Activated CD4-positive, CD25-positive, alpha-beta regulatory T cell treated with anti-CD3 and anti-CD28 coated beads, Interleukin-2, amount 50 U/mL, for 72 hours (primary cell): ENCODE measurements around the gene ME2.
"Not testable (repeated sequence)": the region's sequence is repeated elsewhere in the genome, so short reads cannot be mapped to it uniquely, and the experiment has no call there.

Experiments used
- DNase-seq: peaks from one replicate; pipeline ENCODE4 v3.0.0; 2021

The ME2 gene

DNA sequence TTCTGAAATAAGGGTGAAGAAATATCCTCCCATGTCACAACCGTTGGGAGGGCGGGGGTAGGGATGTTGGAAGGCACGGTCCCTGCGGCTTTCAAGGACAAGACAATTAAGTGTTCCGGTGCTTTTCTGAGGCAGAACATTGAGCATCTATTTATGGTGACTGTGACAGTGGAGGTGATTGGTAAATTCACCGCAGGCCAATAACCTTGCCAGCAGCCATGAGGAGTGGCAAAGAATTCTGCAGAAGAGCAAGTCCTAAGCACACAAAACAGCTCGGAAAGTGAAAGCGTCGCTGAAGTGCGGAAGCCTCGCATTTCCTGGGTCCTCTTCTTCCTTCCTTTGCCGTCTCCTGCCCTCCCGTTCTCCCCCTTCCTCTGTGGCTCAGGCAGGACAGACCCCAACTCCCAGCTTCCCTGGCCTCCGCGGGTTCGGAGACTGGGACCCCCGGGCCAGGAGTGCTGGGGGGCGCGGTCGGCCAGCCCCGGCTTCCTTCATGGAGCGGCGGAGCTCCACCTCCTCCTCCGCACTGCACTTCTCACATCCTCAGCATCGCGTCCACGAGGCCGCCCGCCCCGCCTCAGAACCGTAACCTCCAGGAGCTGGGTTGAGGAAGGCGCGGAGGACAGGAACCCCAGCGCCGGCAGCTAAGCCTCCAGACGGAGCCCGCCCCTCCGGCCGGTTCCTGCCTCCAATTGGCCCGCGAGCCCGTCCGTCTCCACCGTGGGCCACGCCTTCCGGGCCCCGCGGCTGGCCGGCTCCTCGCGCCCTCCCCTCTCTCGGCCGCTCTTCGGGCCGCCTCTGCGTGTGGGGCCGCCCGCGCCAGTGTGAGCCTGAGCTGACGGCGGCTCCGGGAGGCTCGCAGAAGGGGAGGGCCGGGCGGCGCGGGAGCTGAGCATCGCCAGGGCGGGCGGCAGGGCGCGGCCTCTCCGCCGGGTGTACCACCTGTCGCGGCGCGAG, at the start of gene ME2:
ME2 (plus strand) TSS at position 774 of the 957 bp plus-strand sequence. CDS start 16,703 bp downstream, outside the sequence.
- peak; percentile 96 for DNase-seq

DNA sequence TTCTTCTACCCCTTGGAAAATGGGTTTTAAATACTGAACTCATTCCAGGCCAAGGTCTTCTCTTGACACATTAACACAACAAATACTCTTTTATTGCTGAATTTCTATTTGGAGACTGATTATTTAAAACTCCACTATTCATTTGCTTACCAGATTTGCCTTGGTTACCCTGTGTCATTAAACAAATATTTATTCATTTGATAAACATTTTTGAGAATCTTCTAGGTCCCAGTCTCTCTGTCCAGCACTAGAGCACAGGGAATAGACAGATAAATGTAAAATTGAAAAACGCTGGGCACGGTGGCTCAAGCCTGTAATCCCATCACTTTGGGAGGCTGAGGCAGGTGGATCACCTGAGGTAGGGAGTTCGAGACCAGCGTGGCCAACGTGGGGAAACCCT, 49.3 kb upstream of the ME2 start:
- no peak for DNase-seq

DNA sequence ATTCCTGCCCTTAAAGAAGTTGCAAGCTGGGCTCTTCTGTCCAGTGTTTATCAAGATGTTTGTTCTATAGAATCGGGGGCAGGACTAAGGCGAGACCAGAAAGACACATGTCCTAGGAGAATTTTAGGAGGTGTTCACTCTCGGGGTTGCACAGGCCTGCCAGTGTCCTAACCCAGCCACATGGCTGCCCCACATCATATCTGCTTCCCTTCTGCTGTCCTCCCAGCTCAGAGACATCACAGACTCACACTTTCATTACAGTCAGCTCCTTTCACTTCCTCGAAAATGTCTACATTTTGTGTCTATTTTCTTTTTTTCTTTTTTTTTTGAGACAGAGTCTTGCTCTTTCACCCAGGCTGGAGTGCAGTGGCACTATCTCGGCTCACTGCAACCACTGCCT, 48.4 kb upstream of the ME2 start:
- DNase-seq, result no peak

DNA sequence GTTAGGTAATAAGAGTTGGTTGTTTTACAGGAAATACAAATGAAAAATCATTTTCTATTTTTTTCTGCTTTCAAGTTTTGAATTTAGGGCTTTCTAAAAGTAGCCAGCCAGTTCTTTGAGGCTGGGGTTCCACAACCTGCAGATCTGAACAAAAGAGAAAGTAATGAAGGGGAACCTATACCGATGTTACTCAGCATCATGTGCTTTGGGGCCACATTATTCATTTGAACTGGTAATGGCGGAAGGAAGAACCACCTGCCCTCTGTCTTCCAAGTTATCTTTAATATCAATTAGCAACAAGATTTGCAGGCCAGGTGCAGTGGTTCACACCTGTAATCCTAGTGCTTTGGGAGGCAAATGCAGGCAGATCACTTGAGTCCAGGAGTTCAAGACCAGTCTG, 46.2 kb upstream of the ME2 start:
- no peak for DNase-seq

DNA sequence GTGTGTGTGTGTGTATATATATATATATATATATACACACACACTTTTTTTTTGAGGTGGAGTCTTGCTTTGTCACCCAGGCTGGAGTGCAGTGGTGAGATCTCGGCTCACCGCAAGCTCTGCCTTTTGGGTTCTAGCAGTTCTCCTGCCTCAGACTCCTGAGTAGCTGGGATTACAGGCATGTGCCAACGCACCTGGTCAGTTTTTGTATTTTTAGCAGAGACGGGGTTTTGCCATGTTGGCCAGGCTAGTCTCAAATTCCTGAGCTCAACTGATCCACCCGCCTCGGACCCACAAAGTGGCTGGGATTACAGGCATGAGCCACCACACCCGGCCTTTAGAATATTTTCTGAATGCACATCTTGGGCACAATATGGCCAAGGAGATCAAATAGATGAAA, 45.4 kb upstream of the ME2 start:
- DNase-seq, result not testable (repeated sequence)

DNA sequence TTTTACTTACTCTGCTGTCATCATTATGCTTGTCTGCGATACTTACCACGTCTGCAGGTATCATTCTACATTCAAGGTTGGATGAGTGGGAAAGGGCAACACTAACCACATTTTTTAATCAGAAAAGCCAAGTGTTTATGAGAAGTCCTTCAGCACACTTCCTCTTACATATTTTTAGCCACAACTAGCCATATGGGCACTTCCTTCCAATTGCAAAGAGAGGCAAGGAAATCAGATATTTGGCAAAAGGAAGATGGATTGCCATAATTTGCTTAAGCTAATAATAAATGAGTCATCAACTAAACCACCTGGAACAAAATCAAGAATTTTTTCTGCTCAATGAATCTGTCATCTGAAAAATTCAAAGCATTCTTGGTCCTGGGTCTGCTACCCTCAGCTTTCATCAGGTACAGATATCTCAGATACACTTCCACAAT, 42.4 kb upstream of the ME2 start:
- no peak for DNase-seq

DNA sequence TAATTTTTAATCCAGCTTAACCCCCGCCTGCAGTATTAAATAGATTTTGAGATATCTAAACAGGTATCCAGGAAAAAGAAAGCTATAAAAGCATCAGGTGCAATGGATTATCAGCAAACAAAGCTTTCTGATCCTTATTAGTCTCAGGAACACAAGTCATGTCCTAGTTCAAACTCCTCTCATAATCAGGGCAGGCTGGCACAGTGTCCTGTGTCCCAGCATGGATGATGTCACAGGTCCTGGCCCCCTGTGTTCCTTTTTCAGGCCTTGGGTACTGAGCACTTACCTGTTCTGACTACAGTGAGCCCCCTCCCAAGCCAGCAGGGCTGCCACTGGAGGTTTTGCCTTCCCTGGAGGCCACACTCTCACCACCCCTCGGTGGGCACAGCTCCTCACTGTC, 39.6 kb upstream of the ME2 start:
- no peak for DNase-seq

DNA sequence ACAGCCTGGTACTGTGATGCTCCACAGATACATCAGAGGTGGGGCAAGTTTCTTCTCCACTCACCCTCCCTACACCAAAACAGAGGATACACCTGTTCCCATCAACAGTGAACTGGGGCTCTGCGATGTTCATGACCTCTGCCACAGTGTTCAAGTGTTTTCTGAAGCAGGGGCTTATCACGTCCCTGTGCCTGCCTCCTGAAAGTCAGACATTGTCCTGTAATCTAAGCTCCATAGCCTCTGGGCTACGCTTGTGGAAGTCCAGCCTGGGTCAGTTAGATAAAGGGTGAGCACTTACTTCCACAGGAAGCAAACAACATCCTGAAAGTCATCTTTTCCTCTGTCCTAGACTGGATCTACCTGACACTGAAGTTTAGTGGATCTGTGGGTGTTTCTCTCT, 38.9 kb upstream of the ME2 start:
- no peak for DNase-seq

DNA sequence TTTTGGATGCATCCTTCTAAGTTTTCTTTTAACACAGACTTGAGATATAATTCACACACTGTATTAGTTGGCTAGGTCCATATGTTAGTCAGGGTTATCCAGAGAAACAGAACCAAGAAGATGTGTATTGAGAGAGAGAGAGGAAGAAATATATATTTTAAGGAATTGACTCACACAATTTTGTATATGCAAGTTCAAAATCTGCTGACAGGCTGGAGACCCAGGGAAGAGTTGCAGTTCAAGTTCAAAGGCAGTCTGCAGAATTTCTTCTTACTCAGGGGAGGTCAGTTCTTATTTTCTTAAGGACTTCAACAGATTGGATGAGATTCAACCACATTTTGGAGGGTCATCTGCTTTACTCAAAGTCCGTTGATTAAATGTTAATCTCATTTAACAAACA, 36.1 kb upstream of the ME2 start:
- DNase-seq, result no peak

DNA sequence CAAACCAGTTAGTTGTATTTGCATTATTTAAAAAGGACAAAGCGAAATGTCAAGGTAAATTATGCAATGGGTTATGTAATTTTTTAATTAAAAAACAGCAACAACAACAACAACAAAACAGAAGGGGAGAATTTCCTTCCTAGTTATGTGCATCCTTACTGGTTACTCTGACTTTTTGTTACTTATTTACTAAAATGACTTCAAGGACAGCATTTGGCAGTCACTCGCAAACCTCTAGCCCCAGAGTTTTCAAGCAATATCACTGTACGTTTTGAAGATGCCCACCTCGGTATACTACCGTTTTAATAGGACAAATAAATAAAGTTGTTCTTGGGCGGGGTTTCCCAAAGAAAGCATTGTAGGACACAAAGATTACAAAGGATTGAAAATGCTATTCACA, 34.4 kb upstream of the ME2 start:
- DNase-seq, result no peak

DNA sequence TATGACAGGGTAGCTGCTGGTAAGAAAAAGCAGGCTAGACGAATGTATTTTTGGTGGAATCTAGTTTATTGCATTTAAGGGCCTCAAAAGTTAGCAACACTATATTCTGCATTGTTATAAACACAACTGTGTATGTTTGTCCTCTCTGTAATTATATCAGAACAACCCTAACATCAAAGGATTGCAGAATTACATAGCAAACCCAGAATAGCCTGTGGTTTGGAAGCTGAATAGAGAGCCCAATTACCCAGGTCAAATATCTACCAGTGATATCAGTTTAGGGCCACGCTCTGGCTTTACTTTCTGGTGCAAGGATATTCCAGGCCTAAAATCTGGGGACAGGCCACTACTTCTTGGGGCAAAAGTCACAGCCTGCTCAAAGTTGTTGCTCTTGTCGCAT, 34.0 kb upstream of the ME2 start:
- no peak for DNase-seq

DNA sequence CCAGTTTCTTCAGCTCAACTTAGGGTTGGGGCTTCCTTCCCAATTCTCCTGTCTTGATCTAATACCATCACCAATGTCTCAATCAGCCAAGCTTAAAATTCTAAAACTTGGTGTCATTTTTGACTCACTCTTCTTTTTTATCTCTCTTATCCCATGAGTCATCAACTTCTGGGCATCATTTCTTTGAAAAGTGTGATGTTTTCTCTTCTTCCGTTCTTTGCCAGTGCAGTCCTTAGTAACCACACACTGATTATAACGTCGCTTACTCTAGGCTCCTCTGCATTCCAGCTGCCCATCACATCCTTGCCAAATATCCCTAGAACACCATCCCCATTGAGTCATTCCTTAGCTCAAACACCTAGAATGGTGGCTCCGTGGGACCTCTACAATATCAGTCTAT, 31.7 kb upstream of the ME2 start:
- no peak for DNase-seq

DNA sequence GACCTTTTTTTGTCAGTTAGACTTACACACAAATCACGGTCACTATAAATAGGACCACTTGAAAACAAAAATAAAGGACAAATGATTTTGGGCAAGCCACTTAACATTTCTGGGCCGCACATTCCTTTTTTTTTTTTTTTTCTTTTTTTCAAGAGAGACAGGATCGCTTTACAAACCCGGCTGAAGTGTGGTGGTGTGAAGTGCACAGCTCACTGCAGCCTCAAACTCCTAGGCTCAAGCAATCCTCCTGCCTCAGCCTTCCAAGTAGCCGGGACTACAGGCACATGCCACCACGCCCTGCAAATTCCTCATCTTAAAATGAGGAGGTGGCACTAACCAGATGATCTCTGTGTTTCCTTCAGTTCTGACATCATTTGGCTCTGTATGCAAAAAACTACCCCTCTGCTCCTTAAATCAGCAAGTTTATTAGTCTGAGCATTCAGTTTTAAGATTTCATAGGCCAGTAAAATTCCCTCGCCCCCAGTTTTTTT, 30.8 kb upstream of the ME2 start:
- DNase-seq, result no peak

DNA sequence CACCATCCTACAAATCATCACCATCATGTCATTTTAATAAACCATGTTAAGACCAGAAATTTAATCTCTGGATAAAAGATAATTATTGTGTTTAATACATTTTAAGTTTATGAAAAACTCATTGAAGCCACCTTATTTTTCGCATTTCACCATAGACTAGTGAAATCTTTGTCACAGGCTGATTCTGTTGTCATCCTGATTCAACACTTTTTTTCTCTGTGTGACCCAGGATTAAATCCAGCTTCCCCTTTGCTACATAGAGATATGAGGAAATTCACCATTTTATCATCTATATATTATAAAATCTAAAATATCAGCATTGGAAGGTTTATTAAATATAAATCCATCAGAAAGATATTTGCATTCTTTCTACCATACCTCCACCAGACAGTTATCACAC, 29.9 kb upstream of the ME2 start:
- no peak for DNase-seq

DNA sequence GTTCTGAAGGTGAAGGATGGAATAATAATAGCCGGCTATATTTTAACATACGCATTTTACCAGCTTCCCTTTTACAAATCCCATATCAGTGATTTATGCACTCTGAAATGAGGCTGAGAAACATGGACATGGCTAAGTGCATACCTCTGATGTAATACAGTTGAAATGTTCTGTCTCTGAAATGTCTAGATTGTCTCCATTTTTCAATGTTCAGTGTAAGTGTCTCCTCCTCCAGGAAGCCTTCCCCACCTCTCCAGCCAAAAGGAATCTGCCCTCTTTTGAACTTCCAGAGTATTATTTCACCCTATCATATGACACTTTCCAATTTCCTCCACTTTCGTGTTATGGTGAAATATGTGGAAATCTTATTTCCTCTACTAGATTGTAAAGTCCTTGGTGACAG, 29.5 kb upstream of the ME2 start:
- DNase-seq, result no peak

DNA sequence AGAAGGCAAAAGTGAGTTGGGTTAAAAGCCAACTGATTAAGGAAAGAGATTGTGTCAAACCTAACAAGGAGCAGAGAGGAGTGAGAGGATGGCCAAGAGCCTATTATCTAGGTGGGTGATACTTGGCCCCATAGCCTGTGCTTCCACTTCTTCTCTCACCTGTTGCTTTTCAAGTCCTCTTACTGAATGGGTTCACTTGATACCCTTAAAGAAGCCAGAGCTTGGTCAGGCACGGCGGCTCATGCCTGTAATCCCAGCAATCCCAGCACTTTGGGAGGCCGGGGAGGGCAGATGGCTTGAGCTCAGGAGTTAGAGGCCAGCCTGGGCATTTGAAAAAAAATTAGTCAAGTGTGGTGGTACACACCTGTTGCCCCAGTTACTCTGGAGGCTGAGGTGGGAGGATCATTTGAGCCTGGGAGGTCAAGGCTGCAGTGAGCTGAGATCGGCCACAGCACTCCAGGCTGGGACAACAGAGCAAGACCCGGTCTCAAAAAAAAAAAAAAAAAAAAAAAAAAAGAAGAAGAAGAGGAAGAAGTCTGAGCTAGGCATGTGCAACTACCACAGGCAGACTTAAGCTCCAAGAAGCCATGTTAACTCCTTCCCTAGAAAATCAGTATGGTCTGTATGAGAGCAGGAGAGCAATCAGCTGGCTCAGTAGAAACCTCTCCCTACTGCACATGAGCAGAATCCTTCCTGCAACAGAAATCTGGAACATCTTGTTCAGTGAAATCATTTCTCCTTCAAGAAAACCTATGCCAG, 28.4 kb upstream of the ME2 start:
- no peak for DNase-seq

DNA sequence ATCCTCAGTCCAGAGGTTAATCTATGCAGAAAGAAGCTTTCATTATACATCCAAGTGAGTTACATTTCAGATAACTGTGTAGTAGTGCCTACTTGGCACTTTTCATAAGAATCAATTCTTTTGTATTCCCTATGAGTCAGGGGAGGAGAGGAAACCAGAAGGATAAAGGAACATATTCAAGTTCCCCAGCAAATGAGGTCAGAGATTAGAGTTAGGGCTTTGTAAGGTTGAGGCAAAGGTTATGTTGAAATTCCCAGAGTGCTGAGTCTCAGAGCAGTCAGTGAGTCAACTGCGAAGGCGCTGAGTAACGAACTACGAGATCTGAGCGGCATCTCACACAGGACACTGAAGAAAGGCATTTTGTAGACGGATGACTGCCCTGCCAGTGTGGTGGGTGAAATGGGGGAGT, 25.1 kb upstream of the ME2 start:
- no peak for DNase-seq

DNA sequence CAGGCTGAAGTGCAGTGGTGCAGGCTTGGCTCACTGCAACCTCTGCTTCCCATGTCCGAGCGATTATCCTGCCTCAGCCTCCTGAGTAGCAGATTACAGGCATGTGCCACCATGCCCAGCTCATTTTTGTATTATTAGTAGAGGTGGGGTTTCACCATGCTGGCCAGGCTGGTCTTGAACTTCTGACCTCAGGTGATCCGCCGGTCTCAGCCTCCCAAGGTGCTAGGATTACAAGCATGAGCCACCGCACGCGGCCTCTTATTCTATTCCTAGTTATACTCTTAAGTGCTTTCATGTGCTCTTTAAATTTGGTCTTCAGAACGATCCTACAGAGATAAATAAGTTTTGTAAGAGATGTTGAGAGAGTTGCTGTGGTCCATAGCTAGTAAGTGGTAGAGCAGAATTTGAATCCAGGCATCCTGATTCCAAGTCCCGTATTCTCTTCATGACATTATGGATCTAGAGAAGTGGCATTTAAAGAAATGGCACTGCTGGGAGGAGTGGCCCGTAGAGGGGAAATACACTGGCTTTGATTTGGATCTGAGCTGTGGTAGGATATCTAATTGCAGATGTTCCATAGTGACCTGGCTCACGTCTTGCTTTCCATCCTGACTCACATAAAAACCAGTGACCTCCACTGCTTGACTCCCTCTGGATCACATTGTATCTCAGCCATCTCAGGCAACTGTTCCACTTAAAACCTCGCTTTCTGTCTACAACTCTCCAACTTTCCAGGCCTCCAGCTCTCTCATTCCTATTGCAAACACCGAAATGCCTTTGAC, 22.8 kb upstream of the ME2 start:
- DNase-seq, result no peak

DNA sequence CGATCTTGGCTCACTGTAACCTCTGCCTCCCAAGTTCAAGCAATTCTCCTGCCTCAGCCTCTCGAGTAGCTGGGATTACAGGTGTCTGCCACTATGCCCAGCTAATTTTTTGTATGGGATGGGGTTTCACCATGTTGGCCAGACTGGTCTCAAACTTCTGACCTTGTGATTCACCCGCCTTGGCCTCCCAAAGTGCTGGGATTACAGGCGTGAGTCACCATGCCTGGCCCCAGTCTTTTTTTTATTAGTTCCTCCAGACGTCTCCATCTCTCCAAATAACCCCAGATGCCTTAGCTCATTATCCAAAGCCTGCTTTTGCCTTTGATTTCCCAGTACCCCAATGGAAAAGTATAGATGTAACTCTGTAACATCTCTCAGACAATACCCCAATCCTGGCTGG, 21.8 kb upstream of the ME2 start:
- not testable (repeated sequence) for DNase-seq

DNA sequence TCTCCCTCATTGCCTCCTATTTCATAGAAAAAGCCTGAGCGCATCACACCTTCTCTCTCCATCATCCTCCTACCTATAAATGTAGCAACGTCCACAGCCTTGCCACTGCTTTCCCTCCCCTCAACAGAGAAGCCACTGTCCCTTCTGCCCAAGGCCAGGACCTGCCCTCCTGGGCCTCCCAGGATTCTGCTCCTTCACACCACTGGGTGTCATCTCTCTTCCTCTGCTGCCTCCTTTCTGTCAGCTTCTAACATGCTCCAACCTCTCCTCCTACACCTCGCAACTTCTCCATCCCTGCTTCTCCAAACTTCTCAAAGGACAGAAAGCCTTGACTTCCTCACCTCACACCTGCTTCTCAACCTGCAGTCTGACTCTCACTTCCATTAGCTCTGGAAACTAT, 21.2 kb upstream of the ME2 start:
- no peak for DNase-seq

DNA sequence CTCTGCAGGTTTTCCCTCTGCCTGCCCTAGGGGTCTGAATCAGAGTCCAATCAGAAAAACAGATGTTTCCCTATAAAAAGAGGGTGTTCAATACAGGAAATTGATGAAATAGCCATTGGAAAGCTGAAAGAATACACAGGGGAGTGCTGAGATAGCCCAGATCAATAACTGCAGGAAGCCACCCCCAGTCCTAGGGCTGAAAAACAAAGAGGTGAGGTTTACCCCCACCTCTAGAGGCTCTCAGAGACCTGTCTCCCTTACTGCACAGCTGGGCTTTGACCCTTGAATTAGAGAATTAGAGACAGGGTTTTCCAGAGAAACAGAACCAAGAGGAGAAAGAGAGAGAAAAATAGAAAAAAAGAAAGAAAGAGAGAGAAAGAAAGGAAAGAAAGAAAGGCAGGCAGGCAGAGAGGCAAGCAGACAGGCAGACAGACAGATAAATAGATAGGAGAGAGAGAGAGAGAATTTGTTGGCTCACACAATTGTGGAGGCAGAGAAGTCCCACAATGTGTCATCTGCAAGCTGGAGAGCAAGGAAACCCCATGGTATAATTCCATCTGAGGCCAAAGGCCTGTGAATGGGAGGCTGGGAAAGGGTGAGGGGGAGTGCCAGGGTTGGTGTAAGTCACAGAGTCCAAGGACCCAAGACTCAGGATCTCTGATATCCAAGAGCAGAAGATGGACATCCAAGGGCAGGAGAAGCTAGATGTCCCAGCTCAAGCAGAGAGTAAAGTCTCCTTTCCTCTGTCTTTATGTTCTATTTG, 18.9 kb upstream of the ME2 start:
- DNase-seq, result no peak

DNA sequence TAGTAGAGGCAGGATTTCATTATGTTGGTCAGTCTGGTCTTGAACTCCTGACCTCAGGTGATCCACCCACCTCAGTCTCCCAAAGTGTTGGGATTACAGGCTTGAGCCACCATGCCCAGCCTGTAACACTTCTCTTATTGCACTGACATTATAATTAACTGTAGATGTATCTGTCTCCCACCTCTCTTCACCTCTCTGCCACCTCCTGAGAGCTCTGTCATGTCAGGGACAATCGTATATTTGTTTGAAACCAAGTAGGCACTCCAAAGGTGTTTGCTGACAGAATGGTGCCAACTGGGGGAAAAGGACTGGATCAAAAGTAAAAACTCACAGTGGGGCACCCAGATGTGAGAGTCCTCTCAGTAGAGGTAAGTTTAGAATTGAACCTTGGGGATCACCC, 17.3 kb upstream of the ME2 start:
- no peak for DNase-seq
